HepG2 (cell line): ENCODE results near the gene ST3GAL5. TPM values are rescaled to one million over a fixed set of nuclear protein-coding genes. Genes with fewer than 3 reads are reported as not detected.

Source experiments
- CEBPB ChIP-seq: IDR thresholded peaks from 2 replicates; pipeline ENCODE4 v1.6.1; 2011; ENCODE audit warnings: low read depth, low read length, improper control_type of control experiment, borderline replicate concordance
- CREM ChIP-seq, 2 experiments: sonication (generic) in 1 of 2; formaldehyde crosslinking in 1 of 2; IDR thresholded peaks; 2 replicates each; pipeline versions ENCODE4 v1.4.0 to v1.6.1; 2016 to 2020; ENCODE audit warnings: antibody characterized with exemption in 1 of 2, mild to moderate bottlenecking in 1 of 2, missing genetic modification reagents in 1 of 2
- EP300 ChIP-seq, 3 experiments: sonication (generic) in 1 of 3; formaldehyde crosslinking in 1 of 3; IDR thresholded peaks; 2 replicates each; pipeline versions ENCODE4 v1.5.1 to v1.6.1; 2011 to 2020; ENCODE audit warnings: low read depth in 2 of 3, low read length in 2 of 3, borderline replicate concordance in 1 of 3, improper control_type of control experiment in 1 of 3, mild to moderate bottlenecking in 1 of 3, missing genetic modification reagents in 1 of 3, moderate library complexity in 1 of 3
- ZMYM3 ChIP-seq: sonication (generic); formaldehyde crosslinking; IDR thresholded peaks from 2 replicates; pipeline ENCODE4 v1.5.1; 2020; ENCODE audit warnings: mild to moderate bottlenecking, missing genetic modification reagents
- ZNF549 ChIP-seq: sonication (generic); formaldehyde crosslinking; IDR thresholded peaks from 2 replicates; pipeline ENCODE4 v1.5.0; 2020; ENCODE audit warnings: missing genetic modification reagents
- ZNF724P ChIP-seq: sonication (generic); formaldehyde crosslinking; IDR thresholded peaks from 2 replicates; pipeline ENCODE4 v1.8.0; 2022; ENCODE audit warnings: missing genetic modification reagents, borderline replicate concordance
- ZNF772 ChIP-seq: sonication (generic); formaldehyde crosslinking; IDR thresholded peaks from 2 replicates; pipeline ENCODE4 v1.5.0; 2020; ENCODE audit warnings: mild to moderate bottlenecking, missing genetic modification reagents
- ZNF788 ChIP-seq: sonication (generic); formaldehyde crosslinking; IDR thresholded peaks from 2 replicates; pipeline ENCODE4 v1.5.0; 2020; ENCODE audit warnings: mild to moderate bottlenecking, missing genetic modification reagents, borderline replicate concordance
- ZNF816 ChIP-seq: sonication (generic); formaldehyde crosslinking; IDR thresholded peaks from 2 replicates; pipeline ENCODE4 v1.8.0; 2022; ENCODE audit warnings: missing genetic modification reagents, mild to moderate bottlenecking, borderline replicate concordance
- ZSCAN31 ChIP-seq: sonication (generic); formaldehyde crosslinking; IDR thresholded peaks from 2 replicates; pipeline ENCODE4 v1.5.0; 2020; ENCODE audit warnings: low read depth, mild to moderate bottlenecking, missing genetic modification reagents
- polyA plus RNA-seq, 8 experiments: library from polyadenylated mRNA; depleted of rRNA in 3 of 8; stranded (reverse) in 7 of 8; unstranded in 1 of 8; fragments of >200 nt; fragmentation: Illumina TruSeq in 4 of 8; extraction: Trizol in 4 of 8; gene quantifications; 2 replicates each; pipeline versions ENCODE4 v1.2.1 to v1.2.3, GENCODE V29; 2011 to 2016; ENCODE audit warnings: low read depth in 4 of 8, missing spikeins in 1 of 8, mixed read lengths in 1 of 8; ENCODE audit not compliant: insufficient read depth in 1 of 8
- total RNA-seq, 5 experiments: library from RNA; depleted of rRNA; stranded (reverse); fragments of >200 nt; fragmentation: Illumina TruSeq; extraction: Trizol; gene quantifications; 2 replicates each; pipeline ENCODE4 v1.2.3, GENCODE V29; 2016; ENCODE audit warnings: low read depth in 1 of 5
- TF ChIP-seq, protein P1 (sequence below): sonication (generic); formaldehyde crosslinking; IDR thresholded peaks from 2 replicates; pipeline ENCODE4 v1.4.0; 2020; ENCODE audit warnings: missing genetic modification reagents, borderline replicate concordance
- TF ChIP-seq, protein P2 (sequence below): sonication (generic); formaldehyde crosslinking; IDR thresholded peaks from 2 replicates; pipeline ENCODE4 v1.4.0; 2020; ENCODE audit warnings: mild to moderate bottlenecking, missing genetic modification reagents
- TF ChIP-seq, protein P3 (sequence below): sonication (generic); formaldehyde crosslinking; IDR thresholded peaks from 2 replicates; pipeline ENCODE4 v1.8.1; 2022; ENCODE audit warnings: low read depth, mild to moderate bottlenecking, missing genetic modification reagents
- TF ChIP-seq, protein P4 (sequence below): IDR thresholded peaks from 2 replicates; pipeline ENCODE4 v1.6.1; 2018; ENCODE audit warnings: missing genetic modification reagents, mild to moderate bottlenecking, missing compliant biosample characterization
- TF ChIP-seq, protein P5 (sequence below): IDR thresholded peaks from 2 replicates; pipeline ENCODE4 v1.4.0; 2020; ENCODE audit warnings: mild to moderate bottlenecking, missing genetic modification reagents

The ST3GAL5 gene
- total and polyA plus RNA-seq, 2 of the 13 experiments (the other 11 are each of a cell fraction or from before 2014, with no cell fraction given): 1.3 to 2.0 TPM

DNA sequence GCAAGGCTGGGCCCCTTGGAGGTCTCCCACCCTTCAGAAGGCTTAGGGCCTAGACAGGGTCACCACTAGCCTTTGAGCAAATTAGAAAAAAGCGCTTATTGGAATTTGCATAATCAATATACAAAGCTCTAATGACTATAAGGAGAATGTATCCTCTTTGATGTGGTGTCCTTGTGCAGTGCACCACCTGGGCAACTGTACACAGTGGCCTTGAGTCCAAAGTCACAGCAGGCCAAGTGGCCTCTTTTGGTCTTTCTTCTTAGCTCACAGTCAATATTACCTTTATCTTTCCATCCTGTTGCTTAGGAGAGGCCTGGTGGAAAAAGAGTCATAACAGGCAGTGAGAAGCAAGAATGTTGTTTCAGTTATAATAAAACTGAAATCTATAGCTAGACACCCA lies 19.7 kb upstream of the ST3GAL5 start (continued):
- TF ChIP-seq, protein P1, sequence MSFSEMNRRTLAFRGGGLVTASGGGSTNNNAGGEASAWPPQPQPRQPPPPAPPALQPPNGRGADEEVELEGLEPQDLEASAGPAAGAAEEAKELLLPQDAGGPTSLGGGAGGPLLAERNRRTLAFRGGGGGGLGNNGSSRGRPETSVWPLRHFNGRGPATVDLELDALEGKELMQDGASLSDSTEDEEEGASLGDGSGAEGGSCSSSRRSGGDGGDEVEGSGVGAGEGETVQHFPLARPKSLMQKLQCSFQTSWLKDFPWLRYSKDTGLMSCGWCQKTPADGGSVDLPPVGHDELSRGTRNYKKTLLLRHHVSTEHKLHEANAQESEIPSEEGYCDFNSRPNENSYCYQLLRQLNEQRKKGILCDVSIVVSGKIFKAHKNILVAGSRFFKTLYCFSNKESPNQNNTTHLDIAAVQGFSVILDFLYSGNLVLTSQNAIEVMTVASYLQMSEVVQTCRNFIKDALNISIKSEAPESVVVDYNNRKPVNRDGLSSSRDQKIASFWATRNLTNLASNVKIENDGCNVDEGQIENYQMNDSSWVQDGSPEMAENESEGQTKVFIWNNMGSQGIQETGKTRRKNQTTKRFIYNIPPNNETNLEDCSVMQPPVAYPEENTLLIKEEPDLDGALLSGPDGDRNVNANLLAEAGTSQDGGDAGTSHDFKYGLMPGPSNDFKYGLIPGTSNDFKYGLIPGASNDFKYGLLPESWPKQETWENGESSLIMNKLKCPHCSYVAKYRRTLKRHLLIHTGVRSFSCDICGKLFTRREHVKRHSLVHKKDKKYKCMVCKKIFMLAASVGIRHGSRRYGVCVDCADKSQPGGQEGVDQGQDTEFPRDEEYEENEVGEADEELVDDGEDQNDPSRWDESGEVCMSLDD (CRISPR knock-in tag): no peak
- TF ChIP-seq EP300 (IDR thresholded peaks at IDR 0.05; ENCODE audit: low read depth in 2 of 2, low read length in 2 of 2) (peak in 1 of 2 experiments; percentile 74; a peak in 2 of 4 replicates), EP300 (CRISPR knock-in tag; IDR thresholded peaks at IDR 0.05; ENCODE audit: borderline replicate concordance) (peak; percentile 51; the same call in 1 of the 2 replicates), CREM (IDR thresholded peaks at IDR 0.05) (peak; percentile 62; the same call in 1 of the 2 replicates), CREM (CRISPR knock-in tag; IDR thresholded peaks at IDR 0.05) (no peak), ZNF816 (no peak), ZNF549 (CRISPR knock-in tag) (no peak), ZNF772 (no peak), ZMYM3 (CRISPR knock-in tag) (peak; percentile 88), ZNF724P (CRISPR knock-in tag) (no peak), ZSCAN31 (CRISPR knock-in tag) (no peak), CEBPB (no peak), ZNF788 (CRISPR knock-in tag) (no peak)
- TF ChIP-seq, protein P2, sequence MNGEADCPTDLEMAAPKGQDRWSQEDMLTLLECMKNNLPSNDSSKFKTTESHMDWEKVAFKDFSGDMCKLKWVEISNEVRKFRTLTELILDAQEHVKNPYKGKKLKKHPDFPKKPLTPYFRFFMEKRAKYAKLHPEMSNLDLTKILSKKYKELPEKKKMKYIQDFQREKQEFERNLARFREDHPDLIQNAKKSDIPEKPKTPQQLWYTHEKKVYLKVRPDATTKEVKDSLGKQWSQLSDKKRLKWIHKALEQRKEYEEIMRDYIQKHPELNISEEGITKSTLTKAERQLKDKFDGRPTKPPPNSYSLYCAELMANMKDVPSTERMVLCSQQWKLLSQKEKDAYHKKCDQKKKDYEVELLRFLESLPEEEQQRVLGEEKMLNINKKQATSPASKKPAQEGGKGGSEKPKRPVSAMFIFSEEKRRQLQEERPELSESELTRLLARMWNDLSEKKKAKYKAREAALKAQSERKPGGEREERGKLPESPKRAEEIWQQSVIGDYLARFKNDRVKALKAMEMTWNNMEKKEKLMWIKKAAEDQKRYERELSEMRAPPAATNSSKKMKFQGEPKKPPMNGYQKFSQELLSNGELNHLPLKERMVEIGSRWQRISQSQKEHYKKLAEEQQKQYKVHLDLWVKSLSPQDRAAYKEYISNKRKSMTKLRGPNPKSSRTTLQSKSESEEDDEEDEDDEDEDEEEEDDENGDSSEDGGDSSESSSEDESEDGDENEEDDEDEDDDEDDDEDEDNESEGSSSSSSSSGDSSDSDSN (CRISPR knock-in tag): no peak
- TF ChIP-seq, protein P3, sequence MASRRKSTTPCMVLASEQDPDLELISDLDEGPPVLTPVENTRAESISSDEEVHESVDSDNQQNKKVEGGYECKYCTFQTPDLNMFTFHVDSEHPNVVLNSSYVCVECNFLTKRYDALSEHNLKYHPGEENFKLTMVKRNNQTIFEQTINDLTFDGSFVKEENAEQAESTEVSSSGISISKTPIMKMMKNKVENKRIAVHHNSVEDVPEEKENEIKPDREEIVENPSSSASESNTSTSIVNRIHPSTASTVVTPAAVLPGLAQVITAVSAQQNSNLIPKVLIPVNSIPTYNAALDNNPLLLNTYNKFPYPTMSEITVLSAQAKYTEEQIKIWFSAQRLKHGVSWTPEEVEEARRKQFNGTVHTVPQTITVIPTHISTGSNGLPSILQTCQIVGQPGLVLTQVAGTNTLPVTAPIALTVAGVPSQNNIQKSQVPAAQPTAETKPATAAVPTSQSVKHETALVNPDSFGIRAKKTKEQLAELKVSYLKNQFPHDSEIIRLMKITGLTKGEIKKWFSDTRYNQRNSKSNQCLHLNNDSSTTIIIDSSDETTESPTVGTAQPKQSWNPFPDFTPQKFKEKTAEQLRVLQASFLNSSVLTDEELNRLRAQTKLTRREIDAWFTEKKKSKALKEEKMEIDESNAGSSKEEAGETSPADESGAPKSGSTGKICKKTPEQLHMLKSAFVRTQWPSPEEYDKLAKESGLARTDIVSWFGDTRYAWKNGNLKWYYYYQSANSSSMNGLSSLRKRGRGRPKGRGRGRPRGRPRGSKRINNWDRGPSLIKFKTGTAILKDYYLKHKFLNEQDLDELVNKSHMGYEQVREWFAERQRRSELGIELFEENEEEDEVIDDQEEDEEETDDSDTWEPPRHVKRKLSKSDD (CRISPR knock-in tag): no peak
- TF ChIP-seq, protein P4, sequence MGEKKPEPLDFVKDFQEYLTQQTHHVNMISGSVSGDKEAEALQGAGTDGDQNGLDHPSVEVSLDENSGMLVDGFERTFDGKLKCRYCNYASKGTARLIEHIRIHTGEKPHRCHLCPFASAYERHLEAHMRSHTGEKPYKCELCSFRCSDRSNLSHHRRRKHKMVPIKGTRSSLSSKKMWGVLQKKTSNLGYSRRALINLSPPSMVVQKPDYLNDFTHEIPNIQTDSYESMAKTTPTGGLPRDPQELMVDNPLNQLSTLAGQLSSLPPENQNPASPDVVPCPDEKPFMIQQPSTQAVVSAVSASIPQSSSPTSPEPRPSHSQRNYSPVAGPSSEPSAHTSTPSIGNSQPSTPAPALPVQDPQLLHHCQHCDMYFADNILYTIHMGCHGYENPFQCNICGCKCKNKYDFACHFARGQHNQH (CRISPR knock-in tag): no peak
- TF ChIP-seq, protein P5, sequence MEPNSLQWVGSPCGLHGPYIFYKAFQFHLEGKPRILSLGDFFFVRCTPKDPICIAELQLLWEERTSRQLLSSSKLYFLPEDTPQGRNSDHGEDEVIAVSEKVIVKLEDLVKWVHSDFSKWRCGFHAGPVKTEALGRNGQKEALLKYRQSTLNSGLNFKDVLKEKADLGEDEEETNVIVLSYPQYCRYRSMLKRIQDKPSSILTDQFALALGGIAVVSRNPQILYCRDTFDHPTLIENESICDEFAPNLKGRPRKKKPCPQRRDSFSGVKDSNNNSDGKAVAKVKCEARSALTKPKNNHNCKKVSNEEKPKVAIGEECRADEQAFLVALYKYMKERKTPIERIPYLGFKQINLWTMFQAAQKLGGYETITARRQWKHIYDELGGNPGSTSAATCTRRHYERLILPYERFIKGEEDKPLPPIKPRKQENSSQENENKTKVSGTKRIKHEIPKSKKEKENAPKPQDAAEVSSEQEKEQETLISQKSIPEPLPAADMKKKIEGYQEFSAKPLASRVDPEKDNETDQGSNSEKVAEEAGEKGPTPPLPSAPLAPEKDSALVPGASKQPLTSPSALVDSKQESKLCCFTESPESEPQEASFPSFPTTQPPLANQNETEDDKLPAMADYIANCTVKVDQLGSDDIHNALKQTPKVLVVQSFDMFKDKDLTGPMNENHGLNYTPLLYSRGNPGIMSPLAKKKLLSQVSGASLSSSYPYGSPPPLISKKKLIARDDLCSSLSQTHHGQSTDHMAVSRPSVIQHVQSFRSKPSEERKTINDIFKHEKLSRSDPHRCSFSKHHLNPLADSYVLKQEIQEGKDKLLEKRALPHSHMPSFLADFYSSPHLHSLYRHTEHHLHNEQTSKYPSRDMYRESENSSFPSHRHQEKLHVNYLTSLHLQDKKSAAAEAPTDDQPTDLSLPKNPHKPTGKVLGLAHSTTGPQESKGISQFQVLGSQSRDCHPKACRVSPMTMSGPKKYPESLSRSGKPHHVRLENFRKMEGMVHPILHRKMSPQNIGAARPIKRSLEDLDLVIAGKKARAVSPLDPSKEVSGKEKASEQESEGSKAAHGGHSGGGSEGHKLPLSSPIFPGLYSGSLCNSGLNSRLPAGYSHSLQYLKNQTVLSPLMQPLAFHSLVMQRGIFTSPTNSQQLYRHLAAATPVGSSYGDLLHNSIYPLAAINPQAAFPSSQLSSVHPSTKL (CRISPR knock-in tag): peak; percentile 29; the same call in 1 of the 2 replicates
